ENCODE data around the gene TSTD2. TPM values are rescaled to one million over a fixed set of nuclear protein-coding genes. Genes with fewer than 3 reads are reported as not detected.
A peak's percentile ranks its signal among the peaks of the same experiment; 100 is the strongest.

TSTD2 gene
- total RNA-seq, 1 experiment from 2014 or later = 16.8 TPM

DNA sequence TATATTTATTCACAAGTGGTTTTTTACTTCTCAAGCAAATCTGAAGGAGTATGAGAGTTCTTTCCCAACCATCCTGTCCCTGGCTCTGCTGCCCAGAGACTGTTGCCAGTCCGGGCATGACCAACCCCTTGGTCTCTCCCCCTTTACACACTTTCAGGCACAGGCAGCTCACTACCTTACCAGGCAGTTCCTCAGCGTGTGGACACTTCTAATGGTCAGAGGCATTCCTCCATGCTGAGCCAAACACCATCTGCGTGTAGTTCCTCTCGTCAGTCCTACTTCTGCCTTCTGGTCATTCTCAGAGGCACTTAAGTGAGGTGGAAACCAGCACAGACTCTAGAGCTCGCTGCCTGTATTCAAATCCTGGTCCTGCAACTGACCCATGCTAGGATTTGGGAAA lies 56.1 kb downstream of the TSTD2 start (continued):
- TF ChIP-seq, protein P1, sequence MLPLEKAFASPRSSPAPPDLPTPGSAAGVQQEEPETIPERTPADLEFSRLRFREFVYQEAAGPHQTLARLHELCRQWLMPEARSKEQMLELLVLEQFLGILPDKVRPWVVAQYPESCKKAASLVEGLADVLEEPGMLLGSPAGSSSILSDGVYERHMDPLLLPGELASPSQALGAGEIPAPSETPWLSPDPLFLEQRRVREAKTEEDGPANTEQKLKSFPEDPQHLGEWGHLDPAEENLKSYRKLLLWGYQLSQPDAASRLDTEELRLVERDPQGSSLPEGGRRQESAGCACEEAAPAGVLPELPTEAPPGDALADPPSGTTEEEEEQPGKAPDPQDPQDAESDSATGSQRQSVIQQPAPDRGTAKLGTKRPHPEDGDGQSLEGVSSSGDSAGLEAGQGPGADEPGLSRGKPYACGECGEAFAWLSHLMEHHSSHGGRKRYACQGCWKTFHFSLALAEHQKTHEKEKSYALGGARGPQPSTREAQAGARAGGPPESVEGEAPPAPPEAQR (CRISPR knock-in tag; IDR thresholded peaks at IDR 0.05) = no peak
- TF ChIP-seq RORB (CRISPR knock-in tag; IDR thresholded peaks at IDR 0.05) = no peak
- TF ChIP-seq, protein P2, sequence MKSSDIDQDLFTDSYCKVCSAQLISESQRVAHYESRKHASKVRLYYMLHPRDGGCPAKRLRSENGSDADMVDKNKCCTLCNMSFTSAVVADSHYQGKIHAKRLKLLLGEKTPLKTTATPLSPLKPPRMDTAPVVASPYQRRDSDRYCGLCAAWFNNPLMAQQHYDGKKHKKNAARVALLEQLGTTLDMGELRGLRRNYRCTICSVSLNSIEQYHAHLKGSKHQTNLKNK (CRISPR knock-in tag; IDR thresholded peaks at IDR 0.05) = no peak
- no peak for TF ChIP-seq ZNF219 (CRISPR knock-in tag; IDR thresholded peaks at IDR 0.05; ENCODE audit: borderline replicate concordance)
- TF ChIP-seq CTCF (IDR thresholded peaks at IDR 0.05) = no peak
- TF ChIP-seq, protein P3, sequence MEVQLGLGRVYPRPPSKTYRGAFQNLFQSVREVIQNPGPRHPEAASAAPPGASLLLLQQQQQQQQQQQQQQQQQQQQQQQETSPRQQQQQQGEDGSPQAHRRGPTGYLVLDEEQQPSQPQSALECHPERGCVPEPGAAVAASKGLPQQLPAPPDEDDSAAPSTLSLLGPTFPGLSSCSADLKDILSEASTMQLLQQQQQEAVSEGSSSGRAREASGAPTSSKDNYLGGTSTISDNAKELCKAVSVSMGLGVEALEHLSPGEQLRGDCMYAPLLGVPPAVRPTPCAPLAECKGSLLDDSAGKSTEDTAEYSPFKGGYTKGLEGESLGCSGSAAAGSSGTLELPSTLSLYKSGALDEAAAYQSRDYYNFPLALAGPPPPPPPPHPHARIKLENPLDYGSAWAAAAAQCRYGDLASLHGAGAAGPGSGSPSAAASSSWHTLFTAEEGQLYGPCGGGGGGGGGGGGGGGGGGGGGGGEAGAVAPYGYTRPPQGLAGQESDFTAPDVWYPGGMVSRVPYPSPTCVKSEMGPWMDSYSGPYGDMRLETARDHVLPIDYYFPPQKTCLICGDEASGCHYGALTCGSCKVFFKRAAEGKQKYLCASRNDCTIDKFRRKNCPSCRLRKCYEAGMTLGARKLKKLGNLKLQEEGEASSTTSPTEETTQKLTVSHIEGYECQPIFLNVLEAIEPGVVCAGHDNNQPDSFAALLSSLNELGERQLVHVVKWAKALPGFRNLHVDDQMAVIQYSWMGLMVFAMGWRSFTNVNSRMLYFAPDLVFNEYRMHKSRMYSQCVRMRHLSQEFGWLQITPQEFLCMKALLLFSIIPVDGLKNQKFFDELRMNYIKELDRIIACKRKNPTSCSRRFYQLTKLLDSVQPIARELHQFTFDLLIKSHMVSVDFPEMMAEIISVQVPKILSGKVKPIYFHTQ (CRISPR knock-in tag; IDR thresholded peaks at IDR 0.05) = no peak
- no peak for TF ChIP-seq GABPB1 (CRISPR knock-in tag; IDR thresholded peaks at IDR 0.05)
- TF ChIP-seq, protein P4, sequence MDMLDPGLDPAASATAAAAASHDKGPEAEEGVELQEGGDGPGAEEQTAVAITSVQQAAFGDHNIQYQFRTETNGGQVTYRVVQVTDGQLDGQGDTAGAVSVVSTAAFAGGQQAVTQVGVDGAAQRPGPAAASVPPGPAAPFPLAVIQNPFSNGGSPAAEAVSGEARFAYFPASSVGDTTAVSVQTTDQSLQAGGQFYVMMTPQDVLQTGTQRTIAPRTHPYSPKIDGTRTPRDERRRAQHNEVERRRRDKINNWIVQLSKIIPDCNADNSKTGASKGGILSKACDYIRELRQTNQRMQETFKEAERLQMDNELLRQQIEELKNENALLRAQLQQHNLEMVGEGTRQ (CRISPR knock-in tag; IDR thresholded peaks at IDR 0.05) = no peak
- TF ChIP-seq ZNF263 (CRISPR knock-in tag; IDR thresholded peaks at IDR 0.05; ENCODE audit: low read depth) = no peak
- TF ChIP-seq, protein P5, sequence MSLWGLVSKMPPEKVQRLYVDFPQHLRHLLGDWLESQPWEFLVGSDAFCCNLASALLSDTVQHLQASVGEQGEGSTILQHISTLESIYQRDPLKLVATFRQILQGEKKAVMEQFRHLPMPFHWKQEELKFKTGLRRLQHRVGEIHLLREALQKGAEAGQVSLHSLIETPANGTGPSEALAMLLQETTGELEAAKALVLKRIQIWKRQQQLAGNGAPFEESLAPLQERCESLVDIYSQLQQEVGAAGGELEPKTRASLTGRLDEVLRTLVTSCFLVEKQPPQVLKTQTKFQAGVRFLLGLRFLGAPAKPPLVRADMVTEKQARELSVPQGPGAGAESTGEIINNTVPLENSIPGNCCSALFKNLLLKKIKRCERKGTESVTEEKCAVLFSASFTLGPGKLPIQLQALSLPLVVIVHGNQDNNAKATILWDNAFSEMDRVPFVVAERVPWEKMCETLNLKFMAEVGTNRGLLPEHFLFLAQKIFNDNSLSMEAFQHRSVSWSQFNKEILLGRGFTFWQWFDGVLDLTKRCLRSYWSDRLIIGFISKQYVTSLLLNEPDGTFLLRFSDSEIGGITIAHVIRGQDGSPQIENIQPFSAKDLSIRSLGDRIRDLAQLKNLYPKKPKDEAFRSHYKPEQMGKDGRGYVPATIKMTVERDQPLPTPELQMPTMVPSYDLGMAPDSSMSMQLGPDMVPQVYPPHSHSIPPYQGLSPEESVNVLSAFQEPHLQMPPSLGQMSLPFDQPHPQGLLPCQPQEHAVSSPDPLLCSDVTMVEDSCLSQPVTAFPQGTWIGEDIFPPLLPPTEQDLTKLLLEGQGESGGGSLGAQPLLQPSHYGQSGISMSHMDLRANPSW (CRISPR knock-in tag; conservative IDR thresholded peaks at IDR 0.05; ENCODE audit: low read depth) = no peak

- H3K36me3 Mint-ChIP-seq = no peaks in the 10 kb centered on the region
- H3K27ac Mint-ChIP-seq = no peak overlapping the region
- peak; percentile 1 for DNase-seq (ENCODE audit: low spot score)
- no peak for TF ChIP-seq ESRRA (CRISPR knock-in tag; IDR thresholded peaks at IDR 0.05; ENCODE audit: borderline replicate concordance)
- TF ChIP-seq GRHL2 (CRISPR knock-in tag; IDR thresholded peaks at IDR 0.05; ENCODE audit: insufficient replicate concordance, severe bottlenecking) = no peak
- TF ChIP-seq, protein P6, sequence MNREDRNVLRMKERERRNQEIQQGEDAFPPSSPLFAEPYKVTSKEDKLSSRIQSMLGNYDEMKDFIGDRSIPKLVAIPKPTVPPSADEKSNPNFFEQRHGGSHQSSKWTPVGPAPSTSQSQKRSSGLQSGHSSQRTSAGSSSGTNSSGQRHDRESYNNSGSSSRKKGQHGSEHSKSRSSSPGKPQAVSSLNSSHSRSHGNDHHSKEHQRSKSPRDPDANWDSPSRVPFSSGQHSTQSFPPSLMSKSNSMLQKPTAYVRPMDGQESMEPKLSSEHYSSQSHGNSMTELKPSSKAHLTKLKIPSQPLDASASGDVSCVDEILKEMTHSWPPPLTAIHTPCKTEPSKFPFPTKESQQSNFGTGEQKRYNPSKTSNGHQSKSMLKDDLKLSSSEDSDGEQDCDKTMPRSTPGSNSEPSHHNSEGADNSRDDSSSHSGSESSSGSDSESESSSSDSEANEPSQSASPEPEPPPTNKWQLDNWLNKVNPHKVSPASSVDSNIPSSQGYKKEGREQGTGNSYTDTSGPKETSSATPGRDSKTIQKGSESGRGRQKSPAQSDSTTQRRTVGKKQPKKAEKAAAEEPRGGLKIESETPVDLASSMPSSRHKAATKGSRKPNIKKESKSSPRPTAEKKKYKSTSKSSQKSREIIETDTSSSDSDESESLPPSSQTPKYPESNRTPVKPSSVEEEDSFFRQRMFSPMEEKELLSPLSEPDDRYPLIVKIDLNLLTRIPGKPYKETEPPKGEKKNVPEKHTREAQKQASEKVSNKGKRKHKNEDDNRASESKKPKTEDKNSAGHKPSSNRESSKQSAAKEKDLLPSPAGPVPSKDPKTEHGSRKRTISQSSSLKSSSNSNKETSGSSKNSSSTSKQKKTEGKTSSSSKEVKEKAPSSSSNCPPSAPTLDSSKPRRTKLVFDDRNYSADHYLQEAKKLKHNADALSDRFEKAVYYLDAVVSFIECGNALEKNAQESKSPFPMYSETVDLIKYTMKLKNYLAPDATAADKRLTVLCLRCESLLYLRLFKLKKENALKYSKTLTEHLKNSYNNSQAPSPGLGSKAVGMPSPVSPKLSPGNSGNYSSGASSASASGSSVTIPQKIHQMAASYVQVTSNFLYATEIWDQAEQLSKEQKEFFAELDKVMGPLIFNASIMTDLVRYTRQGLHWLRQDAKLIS (CRISPR knock-in tag; IDR thresholded peaks at IDR 0.05; ENCODE audit: borderline replicate concordance) = no peak
- no peak for TF ChIP-seq CREB1 (CRISPR knock-in tag; IDR thresholded peaks at IDR 0.05)
- no peak for TF ChIP-seq TP53 (CRISPR knock-in tag; IDR thresholded peaks at IDR 0.05)
- TF ChIP-seq, protein P3 (CRISPR knock-in tag; IDR thresholded peaks at IDR 0.05) = no peak
- TF ChIP-seq CDX4 (CRISPR knock-in tag; IDR thresholded peaks at IDR 0.05; ENCODE audit: borderline replicate concordance) = no peak
- no peaks in the 10 kb centered on the region for H3K9me3 Mint-ChIP-seq
- ChIA-PET POLR2A (interaction anchor here (0.6 kb wide), 1 partner anchor 30 kb away, joined by 3 read pairs; no protein-coding TSS in a partner anchor), CTCF (no interaction called here)
- H3K4me1 Mint-ChIP-seq = no peaks in the 10 kb centered on the region
- ATAC-seq = no peak
- H3K27me3 Mint-ChIP-seq (ENCODE audit: low read depth) = peaks cover 5% of the 10 kb centered on the region
- no peak overlapping the region for H3K4me3 Mint-ChIP-seq
Observed at GRCh38 chr9:97575673-97576200, 57.4 kb downstream of the TSTD2 start.
